OCI-LY7 (cell line): ENCODE results near the gene SLC25A2. TPM values are rescaled to one million over a fixed set of nuclear protein-coding genes. Genes with fewer than 3 reads are reported as not detected.
"Not testable (repeated sequence)": the region's sequence is repeated elsewhere in the genome, so short reads cannot be mapped to it uniquely, and the experiment has no call there.

Experiments used
- BruUV-seq: library from RNA; stranded (reverse); fragments of 400-500 nt; replicated peaks from 2 replicates; lab custom pipeline; 2021; lab: Mats Ljungman, UMichigan
- CTCF ChIA-PET: fragments of 300-600 bp; sonication (Branson Sonifier 250); formaldehyde crosslinking; loops from one replicate; lab custom pipeline; 2022; ENCODE audit warnings: antibody characterized with exemption; ENCODE audit not compliant: unreplicated experiment; lab: Charles Lee
- POLR2A ChIA-PET: fragments of 300-600 bp; sonication (Branson Sonifier 250); formaldehyde crosslinking; loops from one replicate; lab custom pipeline; 2022; ENCODE audit warnings: antibody characterized with exemption; lab: Charles Lee
- DNase-seq: peaks from one replicate; pipeline ENCODE4 v3.0.0-alpha.2; 2015; ENCODE audit warnings: low spot score
- H2AFZ ChIP-seq: fragments of 200-600 bp; sonication (generic), shearing (Covaris generic); 2 replicates; pipeline ENCODE4 v1.6.1; 2014; ENCODE audit warnings: mild to moderate bottlenecking, antibody characterized with exemption, low read length, moderate library complexity
- H3K27ac ChIP-seq: fragments of 200-600 bp; sonication (generic); 2 replicates; pipeline ENCODE4 v1.5.1; 2014; ENCODE audit warnings: mixed run types, low read depth, mild to moderate bottlenecking, moderate library complexity, low read length, inconsistent platforms; ENCODE audit not compliant: poor library complexity, severe bottlenecking
- H3K36me3 ChIP-seq: fragments of 200-600 bp; sonication (generic); 2 replicates; pipeline ENCODE4 v1.6.1; 2014; ENCODE audit warnings: mild to moderate bottlenecking, antibody characterized with exemption, low read length, moderate library complexity, mixed read lengths; ENCODE audit not compliant: insufficient read depth
- H3K4me1 ChIP-seq: fragments of 200-600 bp; sonication (generic); 2 replicates; pipeline ENCODE4 v1.5.1; 2014; ENCODE audit warnings: mild to moderate bottlenecking, low read length; ENCODE audit not compliant: insufficient read depth, poor library complexity, severe bottlenecking
- H3K4me2 ChIP-seq: fragments of 200-600 bp; sonication (generic); 2 replicates; pipeline ENCODE4 v1.6.1; 2014; ENCODE audit warnings: mild to moderate bottlenecking, low read length
- H3K4me3 ChIP-seq: fragments of 200-600 bp; sonication (generic); 2 replicates; pipeline ENCODE4 v1.5.1; 2014; ENCODE audit warnings: mild to moderate bottlenecking, low read depth, low read length; ENCODE audit not compliant: poor library complexity, severe bottlenecking
- H3K79me2 ChIP-seq: fragments of 200-600 bp; sonication (generic); 2 replicates; pipeline ENCODE4 v1.6.1; 2016; ENCODE audit warnings: low read depth, mild to moderate bottlenecking, low read length, moderate library complexity, mixed read lengths; ENCODE audit not compliant: insufficient read depth
- H3K9me2 ChIP-seq: fragments of 200-600 bp; sonication (generic); 2 replicates; pipeline ENCODE4 v1.6.1; 2016; ENCODE audit warnings: mild to moderate bottlenecking, low read length, mixed read lengths; ENCODE audit not compliant: insufficient read depth
- H3K9me3 ChIP-seq: fragments of 200-600 bp; sonication (generic); 2 replicates; pipeline ENCODE4 v1.6.1; 2014; ENCODE audit warnings: mild to moderate bottlenecking, mixed run types, low read length, mixed read lengths
- H4K20me1 ChIP-seq: fragments of 200-600 bp; sonication (generic); 2 replicates; pipeline ENCODE4 v1.6.1; 2014; ENCODE audit warnings: mild to moderate bottlenecking, antibody characterized with exemption, low read length, moderate library complexity, mixed read lengths; ENCODE audit not compliant: insufficient read depth
- EZH2phosphoT487 ChIP-seq: fragments of 200-600 bp; sonication (generic); IDR thresholded peaks from 2 replicates; pipeline ENCODE4 v1.6.1; 2018; ENCODE audit warnings: low read depth, borderline replicate concordance, mild to moderate bottlenecking, mixed run types, antibody characterized with exemption, low read length, moderate library complexity, mixed read lengths
- intact Hi-C: fragments of 100-400 bp; cut with micrococcal nuclease; formaldehyde crosslinking; loops from one replicate; pipeline ENCODE4 v1.10.0; 2022; ENCODE audit not compliant: unreplicated experiment
- total RNA-seq, 2 experiments: library from RNA; depleted of rRNA in 1 of 2; stranded (reverse); fragments of >200 nt in 1 of 2; shearing (Covaris generic) in 1 of 2; gene quantifications; 2 replicates each; pipeline ENCODE4 v1.2.3, GENCODE V29; 2014 to 2022
- TF ChIP-seq, protein P1 (sequence below): fragments of 200-600 bp; sonication (generic); conservative IDR thresholded peaks from 2 replicates; pipeline ENCODE4 v1.5.1; 2014; ENCODE audit warnings: mild to moderate bottlenecking, antibody characterized with exemption, low read length, moderate library complexity, mixed read lengths

SLC25A2 gene
- total RNA-seq, 2 experiments from 2014 or later, result 0.16 to 1.6 TPM

DNA sequence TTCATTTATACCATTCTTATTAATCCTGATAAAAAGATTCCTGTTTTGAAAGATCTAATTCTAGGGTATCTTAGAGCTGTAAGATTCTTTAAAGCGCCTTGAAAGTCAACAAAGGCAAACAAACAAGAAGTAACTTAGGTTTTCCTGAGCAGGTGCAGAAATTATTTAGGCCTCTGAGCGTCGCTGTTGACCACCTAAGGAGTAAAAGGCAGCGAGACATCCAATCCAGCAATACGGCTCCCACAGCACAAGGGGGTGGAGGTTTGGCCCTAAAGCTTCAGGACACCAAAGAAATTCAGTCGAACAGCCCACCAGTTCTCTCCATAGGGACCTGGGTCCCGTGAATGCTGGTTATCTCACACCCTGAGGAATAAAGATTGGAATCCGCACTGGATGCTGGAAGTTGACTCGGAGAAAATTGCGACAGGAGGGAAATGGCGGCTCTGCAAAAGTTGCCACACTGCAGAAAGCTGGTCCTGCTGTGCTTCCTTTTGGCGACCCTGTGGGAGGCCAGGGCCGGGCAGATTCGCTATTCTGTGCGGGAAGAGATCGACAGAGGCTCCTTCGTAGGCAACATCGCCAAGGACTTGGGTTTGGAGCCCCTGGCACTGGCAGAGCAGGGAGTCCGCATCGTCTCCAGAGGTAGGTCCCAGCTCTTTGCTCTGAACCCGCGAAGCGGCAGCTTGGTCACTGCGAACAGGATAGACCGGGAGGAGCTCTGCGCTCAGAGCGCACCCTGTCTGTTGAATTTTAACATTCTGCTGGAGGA is 34.9 kb upstream of the SLC25A2 start, which contains the start of gene PCDHGA2:
TSS of gene PCDHGA2 (plus strand) at position 223 of the 769 bp plus-strand sequence.
- Histone ChIP-seq H3K9me3 (no peaks in the 10 kb centered on the region), H3K4me3 (no peak within 1 kb of the TSS), H4K20me1 (no peaks in the 10 kb centered on the region), H3K9me2 (no peaks in the 10 kb centered on the region), H3K27ac (no peak within 1 kb of the TSS), H3K79me2 (no peaks in the 10 kb centered on the region), H2AFZ (no peak within 1 kb of the TSS), H3K4me1 (no peaks in the 10 kb centered on the region), H3K4me2 (no peak within 1 kb of the TSS), H3K36me3 (no peaks in the 10 kb centered on the region)
- TF ChIP-seq EZH2phosphoT487, result no peak
- TF ChIP-seq, protein P1, sequence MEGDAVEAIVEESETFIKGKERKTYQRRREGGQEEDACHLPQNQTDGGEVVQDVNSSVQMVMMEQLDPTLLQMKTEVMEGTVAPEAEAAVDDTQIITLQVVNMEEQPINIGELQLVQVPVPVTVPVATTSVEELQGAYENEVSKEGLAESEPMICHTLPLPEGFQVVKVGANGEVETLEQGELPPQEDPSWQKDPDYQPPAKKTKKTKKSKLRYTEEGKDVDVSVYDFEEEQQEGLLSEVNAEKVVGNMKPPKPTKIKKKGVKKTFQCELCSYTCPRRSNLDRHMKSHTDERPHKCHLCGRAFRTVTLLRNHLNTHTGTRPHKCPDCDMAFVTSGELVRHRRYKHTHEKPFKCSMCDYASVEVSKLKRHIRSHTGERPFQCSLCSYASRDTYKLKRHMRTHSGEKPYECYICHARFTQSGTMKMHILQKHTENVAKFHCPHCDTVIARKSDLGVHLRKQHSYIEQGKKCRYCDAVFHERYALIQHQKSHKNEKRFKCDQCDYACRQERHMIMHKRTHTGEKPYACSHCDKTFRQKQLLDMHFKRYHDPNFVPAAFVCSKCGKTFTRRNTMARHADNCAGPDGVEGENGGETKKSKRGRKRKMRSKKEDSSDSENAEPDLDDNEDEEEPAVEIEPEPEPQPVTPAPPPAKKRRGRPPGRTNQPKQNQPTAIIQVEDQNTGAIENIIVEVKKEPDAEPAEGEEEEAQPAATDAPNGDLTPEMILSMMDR, result peak; percentile 79
- BruUV-seq, result no TSS peak
- CTCF ChIA-PET, result no interaction called here
- POLR2A ChIA-PET, result interaction anchor here (1.2 to 1.3 kb wide), 2 partner anchors 8 to 18 kb away, joined by 4 to 5 read pairs; partner anchors contain the start of genes PCDHGA1 and TAF7
- intact Hi-C loops, result no loop called here
- peak; percentile 46 for DNase-seq

DNA sequence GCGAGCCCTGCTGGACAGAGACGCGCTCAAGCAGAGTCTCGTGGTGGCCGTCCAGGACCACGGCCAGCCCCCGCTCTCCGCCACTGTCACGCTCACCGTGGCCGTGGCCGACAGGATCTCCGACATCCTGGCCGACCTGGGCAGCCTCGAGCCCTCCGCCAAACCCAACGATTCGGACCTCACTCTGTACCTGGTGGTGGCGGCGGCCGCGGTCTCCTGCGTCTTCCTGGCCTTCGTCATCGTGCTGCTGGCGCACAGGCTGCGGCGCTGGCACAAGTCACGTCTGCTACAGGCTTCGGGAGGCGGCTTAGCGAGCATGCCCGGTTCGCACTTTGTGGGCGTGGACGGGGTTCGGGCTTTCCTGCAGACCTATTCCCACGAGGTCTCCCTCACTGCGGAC is 28.7 kb upstream of the SLC25A2 start:
- POLR2A ChIA-PET, H3K27ac ChIP-seq, DNase-seq, intact Hi-C loops, H4K20me1 ChIP-seq, H3K79me2 ChIP-seq, H3K4me1 ChIP-seq, H3K9me3 ChIP-seq, H3K4me2 ChIP-seq, BruUV-seq, H2AFZ ChIP-seq, CTCF ChIA-PET, H3K4me3 ChIP-seq, H3K9me2 ChIP-seq, H3K36me3 ChIP-seq: not testable (repeated sequence)

DNA sequence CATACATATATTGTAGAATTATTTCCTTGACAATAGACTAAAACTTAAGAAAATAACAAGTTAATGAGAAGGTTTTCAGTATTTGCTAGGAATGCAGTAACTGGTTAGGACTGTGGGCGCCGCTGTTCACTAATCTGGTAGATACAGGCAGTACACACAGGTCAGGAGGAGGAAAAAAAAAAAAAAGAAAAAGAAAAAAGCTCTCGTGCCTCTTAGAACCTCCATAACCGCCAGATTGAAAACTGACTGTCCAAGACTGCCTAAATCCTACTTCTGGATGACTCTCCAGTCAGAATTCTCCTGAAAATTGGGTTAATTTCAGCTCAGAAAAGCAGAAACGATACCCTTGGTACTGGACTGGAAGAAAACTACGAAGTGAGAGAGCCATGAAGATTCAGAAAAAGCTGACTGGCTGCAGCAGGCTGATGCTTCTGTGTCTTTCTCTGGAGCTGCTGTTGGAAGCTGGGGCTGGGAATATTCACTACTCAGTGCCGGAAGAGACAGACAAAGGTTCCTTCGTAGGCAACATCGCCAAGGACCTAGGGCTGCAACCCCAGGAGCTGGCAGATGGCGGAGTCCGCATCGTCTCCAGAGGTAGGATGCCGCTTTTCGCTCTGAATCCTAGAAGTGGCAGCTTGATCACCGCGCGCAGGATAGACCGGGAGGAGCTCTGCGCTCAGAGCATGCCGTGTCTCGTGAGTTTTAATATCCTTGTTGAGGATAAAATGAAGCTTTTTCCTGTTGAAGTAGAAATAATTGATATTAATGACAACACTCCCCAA is 26.6 kb upstream of the SLC25A2 start, which contains the start of gene PCDHGA1:
TSS of gene PCDHGA1 (plus strand) at position 216 of the 782 bp plus-strand sequence.
- Histone ChIP-seq H3K4me3 (peak within 1 kb of the TSS; percentile 27), H3K4me1 (peaks cover 5% of the 10 kb centered on the region), H3K36me3 (no peaks in the 10 kb centered on the region), H3K9me2 (no peaks in the 10 kb centered on the region), H3K9me3 (no peaks in the 10 kb centered on the region), H3K79me2 (no peaks in the 10 kb centered on the region), H3K4me2 (peak within 1 kb of the TSS; percentile 49), H2AFZ (peak within 1 kb of the TSS; percentile 50; the same call in 1 of the 2 replicates), H3K27ac (no peak within 1 kb of the TSS), H4K20me1 (no peaks in the 10 kb centered on the region)
- TF ChIP-seq, protein P1, result peak; percentile 91
- TF ChIP-seq EZH2phosphoT487, result no peak
- ChIA-PET CTCF (interaction anchor here (0.6 kb wide), 1 partner anchor 10 kb away, joined by 3 read pairs; the partner anchor contains the start of gene TAF7), POLR2A (interaction anchor here (0.6 to 3.7 kb wide), 9 partner anchors 9 to 584 kb away, joined by 3 to 29 read pairs (median 3); partner anchors contain the start of genes PCDHGB1 and TAF7)
- BruUV-seq, result no TSS peak
- peak; percentile 65 for DNase-seq
- intact Hi-C loops, result no loop called here
